GM12878 (cell line): Measurements from ENCODE around the gene HDAC8. TPM values are rescaled to one million over a fixed set of nuclear protein-coding genes. Genes with fewer than 3 reads are reported as not detected.

Experiments
- ATAC-seq: fragments of 200-7000 bp; cut with Tn5 transposase; 3 replicates; pipeline ENCODE4 v1.9.1; 2020; ENCODE audit warnings: mild to moderate bottlenecking, moderate library complexity
- BruUV-seq: library from RNA; stranded (reverse); fragments of 400-500 nt; replicated peaks from 2 replicates; lab custom pipeline; 2021; lab: Mats Ljungman, UMichigan
- CTCF ChIA-PET: fragments of 300-600 bp; sonication (Branson Sonifier 250); formaldehyde crosslinking; extraction: SDS; loops from one replicate; lab custom pipeline; 2021; ENCODE audit warnings: inconsistent platforms; lab: Yijun Ruan, JAX
- POLR2A ChIA-PET: fragments of 350-600 bp; formaldehyde crosslinking; extraction: SDS; loops from one replicate; lab custom pipeline; 2021; ENCODE audit warnings: inconsistent platforms; lab: Charles Lee
- RAD21 ChIA-PET: fragments of 300-600 bp; sonication (Branson Sonifier 250); formaldehyde crosslinking; loops from one replicate; lab custom pipeline; 2023; ENCODE audit warnings: antibody characterized with exemption; ENCODE audit not compliant: unreplicated experiment; lab: Charles Lee
- SMC1A ChIA-PET: fragments of 300-600 bp; sonication (Branson Sonifier 250); formaldehyde crosslinking; loops from one replicate; lab custom pipeline; 2023; ENCODE audit not compliant: unreplicated experiment, uncharacterized antibody; lab: Charles Lee
- DNase-seq: peaks from one replicate; pipeline ENCODE4 v3.0.0-alpha.2; 2011; ENCODE audit warnings: low read depth, low spot score
- FAIRE-seq: peaks from 3 replicates; lab custom pipeline; 2011; peaks lifted over from hg19 to GRCh38; lab: Jason Lieb, UNC
- H2AFZ ChIP-seq: 2 replicates; pipeline ENCODE4 v1.6.0; 2011; ENCODE audit warnings: low read depth, low read length, control low read depth; ENCODE audit not compliant: control insufficient read depth
- H3K27ac ChIP-seq: 2 replicates; pipeline ENCODE4 v1.5.1; 2011; ENCODE audit warnings: control low read depth; ENCODE audit not compliant: control insufficient read depth, insufficient read depth
- H3K27me3 ChIP-seq, 2 experiments: replicated peaks in 1 of 2; 2 replicates each; pipeline versions ENCODE4 v1.6.0 to v1.6.1; 2011; ENCODE audit warnings: low read length in 1 of 2; ENCODE audit not compliant: control insufficient read depth in 2 of 2, insufficient read depth in 2 of 2
- H3K36me3 ChIP-seq, 2 experiments: 2 replicates each; pipeline ENCODE4 v1.5.1; 2011; ENCODE audit warnings: low read length in 1 of 2; ENCODE audit not compliant: control insufficient read depth in 2 of 2, insufficient read depth in 2 of 2
- H3K4me1 ChIP-seq: 2 replicates; pipeline ENCODE4 v1.6.1; 2011; ENCODE audit warnings: mild to moderate bottlenecking, low read length, moderate library complexity, mixed read lengths; ENCODE audit not compliant: control insufficient read depth, insufficient read depth
- H3K4me2 ChIP-seq: 2 replicates; pipeline ENCODE4 v1.6.0; 2011; ENCODE audit warnings: control low read depth; ENCODE audit not compliant: control insufficient read depth, insufficient read depth
- H3K4me3 ChIP-seq: fragments of 200-600 bp; sonication (generic); 2 replicates; pipeline ENCODE4 v1.5.1; 2016
- H3K79me2 ChIP-seq: 2 replicates; pipeline ENCODE4 v1.6.0; 2011; ENCODE audit warnings: low read length; ENCODE audit not compliant: control insufficient read depth, insufficient read depth
- H3K9ac ChIP-seq: 2 replicates; pipeline ENCODE4 v1.8.0; 2011; ENCODE audit warnings: low read length, control low read depth, mixed read lengths; ENCODE audit not compliant: control insufficient read depth, insufficient read depth
- H3K9me3 ChIP-seq: replicated peaks from 3 replicates; pipeline ENCODE4 v1.5.1; 2011; ENCODE audit warnings: mild to moderate bottlenecking, low read length; ENCODE audit not compliant: control insufficient read depth, insufficient read depth
- H4K20me1 ChIP-seq: 2 replicates; pipeline ENCODE4 v1.6.0; 2011; ENCODE audit not compliant: control insufficient read depth, insufficient read depth
- BMI1 ChIP-seq: fragments of 450-650 bp; IDR thresholded peaks from 2 replicates; pipeline ENCODE4 v1.6.1; 2016; ENCODE audit warnings: mild to moderate bottlenecking, moderate library complexity, borderline replicate concordance
- CBFB ChIP-seq: IDR thresholded peaks from 2 replicates; pipeline ENCODE4 v1.6.1; 2016; ENCODE audit warnings: antibody characterized with exemption, low read depth
- CHD1 ChIP-seq: IDR thresholded peaks from 2 replicates; pipeline ENCODE4 v1.6.1; 2012; ENCODE audit warnings: low read depth, low read length, improper control_type of control experiment
- DPF2 ChIP-seq: fragments of 450-650 bp; IDR thresholded peaks from 2 replicates; pipeline ENCODE4 v1.6.1; 2017; ENCODE audit warnings: mild to moderate bottlenecking
- ESRRA ChIP-seq: IDR thresholded peaks from 2 replicates; pipeline ENCODE4 v1.6.1; 2012; ENCODE audit warnings: mild to moderate bottlenecking, low read length, improper control_type of control experiment
- MXI1 ChIP-seq: fragments of 150-350 bp; IDR thresholded peaks from 2 replicates; pipeline ENCODE4 v1.6.1; 2011; ENCODE audit warnings: low read depth, mild to moderate bottlenecking, inconsistent platforms, low read length, improper control_type of control experiment
- RAD21 ChIP-seq: IDR thresholded peaks from 2 replicates; pipeline ENCODE4 v1.6.1; 2011; ENCODE audit warnings: mild to moderate bottlenecking, low read depth, low read length, moderate library complexity; ENCODE audit not compliant: insufficient read depth
- RFX5 ChIP-seq: IDR thresholded peaks from 2 replicates; pipeline ENCODE4 v1.6.1; 2011; ENCODE audit warnings: low read depth, low read length, improper control_type of control experiment
- ZNF24 ChIP-seq: fragments of 450-650 bp; IDR thresholded peaks from 2 replicates; pipeline ENCODE4 v1.6.1; 2017; ENCODE audit warnings: antibody characterized with exemption, mild to moderate bottlenecking
- ZSCAN29 ChIP-seq: fragments of 450-650 bp; IDR thresholded peaks from 2 replicates; pipeline ENCODE4 v1.6.1; 2017; ENCODE audit warnings: mild to moderate bottlenecking, moderate library complexity
- WGBS: methylation state at CpG from one replicate; pipeline ENCODE4 v1.1.6; 2016; ENCODE audit warnings: low lambda C conversion rate; ENCODE audit not compliant: insufficient replicate concordance, insufficient coverage; ENCODE audit errors: missing lambda C conversion rate; 5-methylcytosine and 5-hydroxymethylcytosine counted together
- in situ Hi-C: fragments of 300-500 bp; cut with MboI; formaldehyde crosslinking; loops from 9 replicates; pipeline ENCODE4 v1.14.3; 2018; ENCODE audit warnings: mixed read lengths
- intact Hi-C: fragments of 100-400 bp; cut with micrococcal nuclease; formaldehyde crosslinking; loops from one replicate; pipeline ENCODE4 v1.14.2; 2022; ENCODE audit not compliant: unreplicated experiment
- polyA plus RNA-seq, 11 experiments: library from polyadenylated mRNA; depleted of rRNA in 4 of 11; unstranded in 6 of 11; stranded (reverse) in 5 of 11; fragments of >200 nt; fragmentation: Nextera tagmentation in 4 of 11; fragmentation: Illumina TruSeq in 1 of 11; extraction: Ambion mirVana in 4 of 11; extraction: Trizol in 1 of 11; gene quantifications; 1 replicate in 1 of 11; 2 replicates in 10 of 11; pipeline versions ENCODE4 v1.2.1 to v1.2.3, GENCODE V29; 2011 to 2016; ENCODE audit warnings: inconsistent platforms in 2 of 11, missing spikeins in 2 of 11, low read depth in 1 of 11
- total RNA-seq, 4 experiments: library from RNA; depleted of rRNA in 3 of 4; stranded (reverse); fragments of >200 nt in 3 of 4; fragmentation: Illumina TruSeq in 1 of 4; extraction: Trizol in 1 of 4; gene quantifications; 2 replicates each; pipeline versions ENCODE4 v1.2.1 to v1.2.3, GENCODE V29; 2013 to 2021
- TF ChIP-seq, protein P1 (sequence below): IDR thresholded peaks from 2 replicates; pipeline ENCODE4 v1.6.1; 2011; ENCODE audit warnings: low read depth, mild to moderate bottlenecking, low read length, moderate library complexity, borderline replicate concordance; ENCODE audit errors: extremely low read depth

Gene HDAC8
- total and polyA plus RNA-seq, 10 of the 15 experiments (the other 5 are each of a cell fraction or from before 2014, with no cell fraction given), result 18.1 to 34.7 (median 29.1) TPM

DNA sequence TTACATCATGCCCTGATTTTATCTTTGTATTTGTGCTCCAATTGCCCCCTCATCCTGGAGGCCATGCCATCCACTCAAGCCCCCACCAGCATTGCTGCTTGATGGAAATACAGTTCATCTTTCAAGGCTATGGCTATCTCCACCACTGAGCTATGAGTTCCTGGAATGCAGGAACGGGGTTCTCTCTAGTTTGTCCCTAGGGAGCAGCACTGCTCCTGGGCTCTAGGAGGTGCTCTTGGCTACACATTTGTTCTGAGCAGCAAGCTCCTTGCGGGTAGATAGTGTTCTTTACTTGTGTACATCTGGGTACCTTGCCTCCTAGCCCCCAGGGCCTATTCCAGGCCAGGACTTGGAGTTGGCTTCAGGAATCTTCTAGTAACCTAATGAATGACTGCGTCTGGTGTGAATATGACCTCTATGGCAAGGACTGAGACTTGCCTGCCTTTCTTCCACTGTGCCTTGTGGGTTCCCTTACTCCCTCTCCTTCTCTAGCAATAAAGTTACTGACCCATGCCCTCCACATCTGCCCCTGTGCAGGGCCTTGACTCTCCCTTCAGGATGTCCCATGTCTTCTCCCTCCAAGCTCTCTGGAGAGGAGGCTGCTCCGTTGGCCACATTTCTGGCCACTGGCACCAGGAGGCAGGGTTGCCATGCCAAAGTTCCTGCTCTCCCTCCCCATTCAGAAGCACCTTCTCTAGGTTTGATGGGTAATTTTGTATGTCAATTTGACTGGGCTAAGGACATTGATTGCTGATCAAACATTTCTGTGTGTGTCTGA, 274.5 kb downstream of the HDAC8 start (continued):
- TF ChIP-seq RAD21 (peak; percentile 57), CHD1 (no peak), ZNF24 (no peak), RFX5 (no peak), ESRRA (no peak)

DNA sequence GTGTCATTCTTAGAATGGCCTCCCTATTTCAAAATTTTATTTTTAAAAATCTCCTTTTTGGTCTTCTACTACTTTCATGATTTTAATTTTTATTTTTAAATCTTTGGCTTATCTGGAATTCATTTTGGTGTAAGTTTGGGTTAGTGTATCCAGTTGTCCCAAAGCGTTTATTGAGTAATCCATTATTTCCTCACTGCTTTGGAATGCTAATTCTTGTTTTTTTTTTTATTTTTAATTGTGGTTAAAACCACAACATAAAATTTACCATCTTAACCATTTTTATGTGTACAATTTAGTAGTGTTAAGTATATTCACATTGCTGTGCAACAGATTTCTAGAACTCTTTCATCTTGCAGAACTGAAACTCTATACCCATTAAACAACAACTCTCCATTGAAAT, 275.7 kb downstream of the HDAC8 start:
- intact Hi-C loops (no loop called here), in situ Hi-C loops (no loop called here)
- Histone ChIP-seq H3K36me3 (no peaks in the 10 kb centered on the region), H3K27me3 (peaks cover 0 to 3% of the 10 kb centered on the region in 2 experiments), H3K79me2 (no peaks in the 10 kb centered on the region), H4K20me1 (no peaks in the 10 kb centered on the region), H3K4me3 (no peak overlapping the region), H3K9me3 (no peaks in the 10 kb centered on the region), H3K4me2 (no peak overlapping the region), H3K4me1 (no peaks in the 10 kb centered on the region), H2AFZ (no peak overlapping the region), H3K27ac (no peak overlapping the region), H3K9ac (no peak overlapping the region)
- BruUV-seq, result no TSS peak
- WGBS, result 53% methylated on average over 1 of the region's 1 CpG
- SMC1A ChIA-PET, result interaction anchor here (1.6 kb wide), 1 partner anchor 43 kb away, joined by 4 read pairs; no protein-coding TSS in a partner anchor
- DNase-seq (no peak), FAIRE-seq (no peak), ATAC-seq (no peak)
- RAD21 ChIA-PET, result interaction anchor here (0.7 kb wide), 1 partner anchor 59 kb away, joined by 3 read pairs; no protein-coding TSS in a partner anchor
- POLR2A ChIA-PET, result no interaction called here
- CTCF ChIA-PET, result interaction anchor here (1.5 to 2.1 kb wide), 2 partner anchors 10 to 243 kb away, joined by 3 to 7 read pairs; no protein-coding TSS in a partner anchor
- TF ChIP-seq CBFB, result no peak
- no peak for TF ChIP-seq BMI1
- TF ChIP-seq ZSCAN29, result no peak
- TF ChIP-seq DPF2, result no peak
- TF ChIP-seq, protein P1, sequence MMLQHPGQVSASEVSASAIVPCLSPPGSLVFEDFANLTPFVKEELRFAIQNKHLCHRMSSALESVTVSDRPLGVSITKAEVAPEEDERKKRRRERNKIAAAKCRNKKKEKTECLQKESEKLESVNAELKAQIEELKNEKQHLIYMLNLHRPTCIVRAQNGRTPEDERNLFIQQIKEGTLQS, result no peak
- no peak for TF ChIP-seq CHD1
- TF ChIP-seq MXI1, result no peak
